ENCODE measurements around the gene PTPRN2. TPM values are rescaled to one million over a fixed set of nuclear protein-coding genes. Genes with fewer than 3 reads are reported as not detected.
"Not testable (repeated sequence)": the region's sequence is repeated elsewhere in the genome, so short reads cannot be mapped to it uniquely, and the experiment has no call there.

The PTPRN2 gene
- total RNA-seq, 2 experiments from 2014 or later = 0.70 TPM; not detected in 1

- intact Hi-C loops (cut with micrococcal nuclease; ENCODE audit: unreplicated experiment) = no loop called here
- ChIA-PET CTCF (ENCODE audit: unreplicated experiment) (no interaction called here), POLR2A (no interaction called here)
- no peaks in the 10 kb centered on the region for H3K36me3 ChIP-seq (ENCODE audit: insufficient read depth, low read length)
- H3K4me1 ChIP-seq (ENCODE audit: insufficient read depth, low read length, poor library complexity, severe bottlenecking) = peaks cover 9% of the 10 kb centered on the region
- no peak overlapping the region for H3K27ac ChIP-seq (ENCODE audit: low read depth, low read length, poor library complexity, severe bottlenecking)
- no peaks in the 10 kb centered on the region for H3K9me2 ChIP-seq (ENCODE audit: insufficient read depth, low read length)
- no peaks in the 10 kb centered on the region for H3K9me3 ChIP-seq (ENCODE audit: low read length)
- 0 out of 2 replicates have a peak overlapping the region, but pooled peaks have one; percentile 6 for H3K4me2 ChIP-seq (ENCODE audit: low read length)
- TF ChIP-seq EZH2phosphoT487 (IDR thresholded peaks at IDR 0.05; ENCODE audit: borderline replicate concordance, low read depth, low read length) (no peak), CTCF (conservative IDR thresholded peaks at IDR 0.05; ENCODE audit: low read length) (no peak)
- H4K20me1 ChIP-seq (ENCODE audit: insufficient read depth, low read length) = no peaks in the 10 kb centered on the region
- DNase-seq (ENCODE audit: low spot score) = peak; percentile 24
- no TSS peak for BruUV-seq (replicated peaks)
- H3K79me2 ChIP-seq (ENCODE audit: insufficient read depth, low read depth, low read length) = no peaks in the 10 kb centered on the region
- H3K4me3 ChIP-seq (ENCODE audit: low read depth, low read length, poor library complexity, severe bottlenecking) = no peak overlapping the region
- no peak overlapping the region for H2AFZ ChIP-seq (ENCODE audit: low read length)
These were observed 1097.1 kb downstream of the PTPRN2 start for GRCh38 chr7:157490465-157490912.

GRCh38 chr7:157489870-157490269 lies 1097.8 kb downstream of the PTPRN2 start:
- BruUV-seq (replicated peaks); H3K4me3 ChIP-seq (ENCODE audit: low read depth, low read length, poor library complexity, severe bottlenecking); H3K79me2 ChIP-seq (ENCODE audit: insufficient read depth, low read depth, low read length); H3K4me1 ChIP-seq (ENCODE audit: insufficient read depth, low read length, poor library complexity, severe bottlenecking); H4K20me1 ChIP-seq (ENCODE audit: insufficient read depth, low read length); H3K4me2 ChIP-seq (ENCODE audit: low read length); intact Hi-C loops (cut with micrococcal nuclease; ENCODE audit: unreplicated experiment); H2AFZ ChIP-seq (ENCODE audit: low read length); H3K9me2 ChIP-seq (ENCODE audit: insufficient read depth, low read length); POLR2A ChIA-PET; H3K36me3 ChIP-seq (ENCODE audit: insufficient read depth, low read length); H3K27ac ChIP-seq (ENCODE audit: low read depth, low read length, poor library complexity, severe bottlenecking); DNase-seq (ENCODE audit: low spot score); H3K9me3 ChIP-seq (ENCODE audit: low read length): not testable (repeated sequence)
- CTCF ChIA-PET (ENCODE audit: unreplicated experiment) = interaction anchor here (0.6 kb wide), 1 partner anchor 95 kb away, joined by 3 read pairs; no protein-coding TSS in a partner anchor

Small RNA genes within 50 kb of the gene (microRNA-seq; reads per million reads assigned to microRNA genes)
- not detected for gene MIR153-2 (ENCODE audit: borderline replicate concordance)
- gene MIR5707 (ENCODE audit: borderline replicate concordance) = not detected
- not detected for gene MIR595 (ENCODE audit: borderline replicate concordance)

Small RNA genes within 50 kb of the gene (small RNA-seq; reads per million reads assigned to genes)
- gene MIR153-2 (not detected), gene MIR5707 (not detected), gene MIR595 (not detected), gene THAP5P1 (not detected)

Other genes starting within 250 kb of the PTPRN2 start
- gene NCAPG2, start 117.0 kb upstream of the PTPRN2 start, total RNA-seq (2014; rRNA removed; shearing (Covaris generic)) = 61.8 and 67.9 TPM in 2 replicates
- gene NCAPG2, start 117.0 kb upstream of the PTPRN2 start, total RNA-seq (2022) = 111 and 122 TPM in 2 replicates
- 30.5 and 33.7 TPM in 2 replicates for gene ESYT2, start 241.7 kb upstream of the PTPRN2 start, total RNA-seq (2014; rRNA removed; shearing (Covaris generic))
- gene ESYT2, start 241.7 kb upstream of the PTPRN2 start, total RNA-seq (2022) = 24.2 and 25.7 TPM in 2 replicates

All from OCI-LY7 (cell line).